OCI-LY1 (cell line): ENCODE results near the gene NID2.

Experiments
- H2AFZ ChIP-seq: fragments of 200-600 bp; sonication (generic), shearing (Covaris generic); 2 replicates; pipeline ENCODE4 v1.6.0; 2014; ENCODE audit warnings: antibody characterized with exemption, mild to moderate bottlenecking, low read length
- H3F3A ChIP-seq: fragments of 200-600 bp; sonication (generic), shearing (Covaris generic); 2 replicates; pipeline ENCODE4 v1.6.0; 2014; ENCODE audit warnings: mild to moderate bottlenecking, antibody characterized with exemption, low read length, moderate library complexity; ENCODE audit not compliant: insufficient read depth
- H3K27ac ChIP-seq: fragments of 200-600 bp; sonication (generic); 2 replicates; pipeline ENCODE4 v1.5.1; 2014; ENCODE audit warnings: low read length, mixed run types, mild to moderate bottlenecking, low read depth; ENCODE audit not compliant: poor library complexity, severe bottlenecking
- H3K27me3 ChIP-seq: fragments of 200-600 bp; sonication (generic); 2 replicates; pipeline ENCODE4 v1.6.0; 2014; ENCODE audit warnings: antibody characterized with exemption, mild to moderate bottlenecking, low read length, moderate library complexity; ENCODE audit not compliant: insufficient read depth
- H3K36me3 ChIP-seq: fragments of 200-600 bp; sonication (generic); 2 replicates; pipeline ENCODE4 v1.6.1; 2014; ENCODE audit warnings: mild to moderate bottlenecking, antibody characterized with exemption, low read length, moderate library complexity, mixed read lengths; ENCODE audit not compliant: insufficient read depth
- H3K4me1 ChIP-seq: fragments of 200-600 bp; sonication (generic); 2 replicates; pipeline ENCODE4 v1.5.1; 2014; ENCODE audit warnings: mild to moderate bottlenecking, low read length, moderate library complexity; ENCODE audit not compliant: insufficient read depth, severe bottlenecking
- H3K4me2 ChIP-seq: fragments of 200-600 bp; sonication (generic), shearing (Covaris generic); 2 replicates; pipeline ENCODE4 v1.6.1; 2014; ENCODE audit warnings: low read length
- H3K4me3 ChIP-seq: fragments of 200-600 bp; sonication (generic); 2 replicates; pipeline ENCODE4 v1.5.1; 2014; ENCODE audit warnings: low read length, low read depth, mild to moderate bottlenecking, mixed read lengths; ENCODE audit not compliant: poor library complexity, severe bottlenecking
- H3K79me2 ChIP-seq: fragments of 200-600 bp; shearing (Covaris generic); 2 replicates; pipeline ENCODE4 v1.6.1; 2016; ENCODE audit warnings: mixed run types, low read length, mixed read lengths; ENCODE audit not compliant: insufficient read depth
- H3K9ac ChIP-seq: fragments of 200-600 bp; sonication (generic), shearing (Covaris generic); 2 replicates; pipeline ENCODE4 v1.6.1; 2014; ENCODE audit warnings: mild to moderate bottlenecking, low read length, mixed read lengths
- H3K9me2 ChIP-seq: fragments of 200-600 bp; sonication (generic), shearing (Covaris generic); 2 replicates; pipeline ENCODE4 v1.6.1; 2014; ENCODE audit warnings: low read depth, mild to moderate bottlenecking, low read length, mixed read lengths
- H3K9me3 ChIP-seq: fragments of 200-600 bp; shearing (Covaris generic); 2 replicates; pipeline ENCODE4 v1.6.1; 2014; ENCODE audit warnings: low read length, mixed read lengths
- H4K20me1 ChIP-seq: fragments of 200-600 bp; sonication (generic), shearing (Covaris generic); 2 replicates; pipeline ENCODE4 v1.6.0; 2016; ENCODE audit warnings: mild to moderate bottlenecking, low read length; ENCODE audit not compliant: insufficient read depth
- EZH2 ChIP-seq: fragments of 200-600 bp; sonication (generic), shearing (Covaris generic); IDR thresholded peaks from 2 replicates; pipeline ENCODE4 v1.8.0; 2017; ENCODE audit warnings: borderline replicate concordance, mixed run types, mild to moderate bottlenecking, antibody characterized with exemption, low read length, moderate library complexity, mixed read lengths
- TF ChIP-seq, protein P1 (sequence below): fragments of 200-600 bp; sonication (generic), shearing (Covaris generic); IDR thresholded peaks from 2 replicates; pipeline ENCODE4 v1.5.1; 2017; ENCODE audit warnings: mild to moderate bottlenecking, antibody characterized with exemption, low read length, moderate library complexity, mixed read lengths

The NID2 gene

DNA sequence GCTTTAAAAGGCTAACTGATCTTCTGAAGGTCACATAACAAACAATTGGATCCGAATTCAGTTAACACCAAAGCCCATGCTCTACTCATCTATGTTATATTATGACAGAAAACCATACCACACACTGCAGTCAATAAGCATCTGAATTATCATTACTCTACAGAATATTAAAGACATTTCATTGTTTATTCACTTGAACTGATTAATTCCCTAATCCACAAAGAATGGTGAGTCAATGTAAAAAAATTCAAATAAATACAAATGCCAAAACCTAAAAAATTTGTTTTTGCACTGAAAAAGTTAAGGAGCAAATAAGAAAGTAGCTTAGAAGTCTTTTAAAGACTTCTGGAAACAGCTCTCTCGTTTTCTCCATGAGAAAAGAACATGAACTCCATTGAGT is 13.7 kb downstream of the NID2 start:
- no peaks in the 10 kb centered on the region for H4K20me1 ChIP-seq
- H3K9me3 ChIP-seq = no peaks in the 10 kb centered on the region
- H3K36me3 ChIP-seq = no peaks in the 10 kb centered on the region
- no peaks in the 10 kb centered on the region for H3K27me3 ChIP-seq
- H3K4me1 ChIP-seq = no peaks in the 10 kb centered on the region
- H3K9ac ChIP-seq = no peak overlapping the region
- H2AFZ ChIP-seq = no peak overlapping the region
- H3K4me2 ChIP-seq = no peak overlapping the region
- no peaks in the 10 kb centered on the region for H3K9me2 ChIP-seq
- H3K79me2 ChIP-seq = no peaks in the 10 kb centered on the region
- TF ChIP-seq EZH2 = no peak
- TF ChIP-seq, protein P1, sequence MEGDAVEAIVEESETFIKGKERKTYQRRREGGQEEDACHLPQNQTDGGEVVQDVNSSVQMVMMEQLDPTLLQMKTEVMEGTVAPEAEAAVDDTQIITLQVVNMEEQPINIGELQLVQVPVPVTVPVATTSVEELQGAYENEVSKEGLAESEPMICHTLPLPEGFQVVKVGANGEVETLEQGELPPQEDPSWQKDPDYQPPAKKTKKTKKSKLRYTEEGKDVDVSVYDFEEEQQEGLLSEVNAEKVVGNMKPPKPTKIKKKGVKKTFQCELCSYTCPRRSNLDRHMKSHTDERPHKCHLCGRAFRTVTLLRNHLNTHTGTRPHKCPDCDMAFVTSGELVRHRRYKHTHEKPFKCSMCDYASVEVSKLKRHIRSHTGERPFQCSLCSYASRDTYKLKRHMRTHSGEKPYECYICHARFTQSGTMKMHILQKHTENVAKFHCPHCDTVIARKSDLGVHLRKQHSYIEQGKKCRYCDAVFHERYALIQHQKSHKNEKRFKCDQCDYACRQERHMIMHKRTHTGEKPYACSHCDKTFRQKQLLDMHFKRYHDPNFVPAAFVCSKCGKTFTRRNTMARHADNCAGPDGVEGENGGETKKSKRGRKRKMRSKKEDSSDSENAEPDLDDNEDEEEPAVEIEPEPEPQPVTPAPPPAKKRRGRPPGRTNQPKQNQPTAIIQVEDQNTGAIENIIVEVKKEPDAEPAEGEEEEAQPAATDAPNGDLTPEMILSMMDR = no peak
- H3K27ac ChIP-seq = no peak overlapping the region
- H3K4me3 ChIP-seq = no peak overlapping the region
- H3F3A ChIP-seq = no peaks in the 10 kb centered on the region

DNA sequence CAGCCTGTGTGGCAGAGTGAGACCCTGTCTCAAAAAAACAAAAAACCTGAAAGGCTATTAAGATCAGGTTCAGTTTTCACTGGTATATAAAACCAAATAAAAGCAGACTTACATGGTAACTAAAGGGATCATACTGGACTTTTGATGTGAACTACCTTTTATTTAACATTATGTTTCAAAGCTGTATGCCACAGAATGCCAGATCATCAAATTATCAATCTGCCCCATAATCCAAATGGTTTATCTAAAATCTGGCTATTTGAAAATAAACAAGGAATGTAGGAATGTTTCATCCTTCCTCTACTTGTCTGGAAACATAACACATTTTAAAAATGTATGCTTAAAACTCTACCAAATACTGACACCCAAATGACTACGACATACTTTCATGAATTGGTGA is 14.2 kb downstream of the NID2 start:
- Histone ChIP-seq H3K27me3 (no peaks in the 10 kb centered on the region), H3K4me1 (no peaks in the 10 kb centered on the region), H3K36me3 (no peaks in the 10 kb centered on the region), H3K4me2 (no peak overlapping the region), H3F3A (no peaks in the 10 kb centered on the region), H3K9ac (no peak overlapping the region), H3K9me3 (no peaks in the 10 kb centered on the region), H4K20me1 (no peaks in the 10 kb centered on the region), H2AFZ (no peak overlapping the region), H3K27ac (no peak overlapping the region), H3K79me2 (no peaks in the 10 kb centered on the region), H3K4me3 (no peak overlapping the region), H3K9me2 (no peaks in the 10 kb centered on the region)
- TF ChIP-seq, protein P1 = no peak
- TF ChIP-seq EZH2 = no peak

DNA sequence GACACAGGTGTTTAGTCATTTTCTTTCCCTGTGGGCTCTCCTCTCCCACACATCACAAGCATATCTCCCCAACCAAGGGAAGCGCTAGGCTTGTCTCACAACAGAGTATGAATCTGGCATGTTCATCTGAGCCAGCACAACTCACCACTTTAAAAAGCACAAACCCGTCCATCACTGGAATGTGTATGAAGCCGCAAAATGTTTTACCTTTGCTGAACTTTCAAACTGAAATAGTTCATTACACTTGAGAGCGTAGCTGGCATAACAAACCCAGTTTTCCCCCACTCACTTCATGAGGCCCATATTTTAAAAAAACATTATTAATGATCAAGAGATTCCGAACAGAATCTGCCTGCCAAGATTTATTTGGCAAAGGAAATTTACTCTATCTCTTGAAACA is 15.8 kb downstream of the NID2 start:
- no peaks in the 10 kb centered on the region for H3K79me2 ChIP-seq
- no peaks in the 10 kb centered on the region for H3K27me3 ChIP-seq
- H3K9me3 ChIP-seq = no peaks in the 10 kb centered on the region
- TF ChIP-seq, protein P1 = no peak
- TF ChIP-seq EZH2 = no peak
- H3K9ac ChIP-seq = no peak overlapping the region
- H4K20me1 ChIP-seq = no peaks in the 10 kb centered on the region
- H3K27ac ChIP-seq = no peak overlapping the region
- H3F3A ChIP-seq = no peaks in the 10 kb centered on the region
- no peaks in the 10 kb centered on the region for H3K4me1 ChIP-seq
- H2AFZ ChIP-seq = no peak overlapping the region
- no peaks in the 10 kb centered on the region for H3K36me3 ChIP-seq
- no peaks in the 10 kb centered on the region for H3K9me2 ChIP-seq
- no peak overlapping the region for H3K4me3 ChIP-seq
- no peak overlapping the region for H3K4me2 ChIP-seq
